Large intestine (tissue), 3 donors: ENCODE data around the gene MYO18B. TPM values are rescaled to one million over a fixed set of nuclear protein-coding genes. Genes with fewer than 3 reads are reported as not detected.

Source experiments
- DNase-seq, 2 donors: peaks; one replicate each; pipeline versions ENCODE4 v3.0.0 to v3.0.0-alpha.2; 2013
- H3K27ac ChIP-seq: one replicate; pipeline ENCODE4 v1.5.1; 2013; ENCODE audit warnings: low read length
- H3K27me3 ChIP-seq: 2 replicates; pipeline ENCODE4 v1.6.1; 2013; ENCODE audit warnings: low read length; ENCODE audit not compliant: control insufficient read depth, insufficient read depth
- H3K36me3 ChIP-seq: 2 replicates; pipeline ENCODE4 v1.6.1; 2013; ENCODE audit warnings: low read length; ENCODE audit not compliant: control insufficient read depth, insufficient read depth
- H3K4me1 ChIP-seq: one replicate; pipeline ENCODE4 v1.6.1; 2013; ENCODE audit warnings: low read length; ENCODE audit not compliant: control insufficient read depth, insufficient read depth
- H3K4me3 ChIP-seq: one replicate; pipeline ENCODE4 v1.5.1; 2013; ENCODE audit warnings: low read length
- H3K9me3 ChIP-seq: one replicate; pipeline ENCODE4 v1.6.1; 2013; ENCODE audit warnings: mild to moderate bottlenecking, low read depth, low read length, moderate library complexity; ENCODE audit not compliant: control insufficient read depth
- WGBS: methylation state at CpG from one replicate; pipeline ENCODE4 v1.1.5; 2013; ENCODE audit warnings: low lambda C conversion rate; ENCODE audit not compliant: insufficient coverage; 5-methylcytosine and 5-hydroxymethylcytosine counted together
- polyA plus RNA-seq: library from polyadenylated mRNA; unstranded; fragments of 120-200 nt; gene quantifications from one replicate; pipeline ENCODE4 v1.2.1, GENCODE V29; 2013

The MYO18B gene
- polyA plus RNA-seq, 1 donor: 0.24 TPM

- no peak overlapping the region for H3K27ac ChIP-seq
- no peaks in the 10 kb centered on the region for H3K9me3 ChIP-seq
- no peaks in the 10 kb centered on the region for H3K36me3 ChIP-seq
- H3K4me3 ChIP-seq: no peak overlapping the region
- no CpG with 5 or more reads among the region's 7 CpGs for WGBS
- H3K4me1 ChIP-seq: no peaks in the 10 kb centered on the region
- no peak for DNase-seq
- no peaks in the 10 kb centered on the region for H3K27me3 ChIP-seq
Measured at GRCh38 chr22:25909614-25910387, 167.8 kb downstream of the MYO18B start.

GRCh38 chr22:25911243-25911972 lies 169.4 kb downstream of the MYO18B start:
- no CpG with 5 or more reads among the region's 7 CpGs for WGBS
- no peaks in the 10 kb centered on the region for H3K36me3 ChIP-seq
- H3K27me3 ChIP-seq: no peaks in the 10 kb centered on the region
- no peaks in the 10 kb centered on the region for H3K9me3 ChIP-seq
- no peaks in the 10 kb centered on the region for H3K4me1 ChIP-seq
- H3K27ac ChIP-seq: no peak overlapping the region
- no peak for DNase-seq
- H3K4me3 ChIP-seq: no peak overlapping the region

GRCh38 chr22:25919452-25919851 lies 177.5 kb downstream of the MYO18B start:
- Histone ChIP-seq H3K27me3 (no peaks in the 10 kb centered on the region), H3K9me3 (no peaks in the 10 kb centered on the region), H3K27ac (no peak overlapping the region), H3K4me3 (no peak overlapping the region), H3K4me1 (no peaks in the 10 kb centered on the region), H3K36me3 (no peaks in the 10 kb centered on the region)
- DNase-seq: no peak
- 50% methylated on average over 2 of the region's 4 CpGs for WGBS

GRCh38 chr22:25922141-25922540 lies 180.2 kb downstream of the MYO18B start:
- Histone ChIP-seq H3K27ac (no peak overlapping the region), H3K27me3 (no peaks in the 10 kb centered on the region), H3K4me1 (no peaks in the 10 kb centered on the region), H3K36me3 (no peaks in the 10 kb centered on the region), H3K9me3 (no peaks in the 10 kb centered on the region), H3K4me3 (no peak overlapping the region)
- no CpG with 5 or more reads among the region's 10 CpGs for WGBS
- DNase-seq: no peak

- WGBS: no CpG with 5 or more reads among the region's 8 CpGs
- Histone ChIP-seq H3K9me3 (no peaks in the 10 kb centered on the region), H3K4me3 (no peak overlapping the region), H3K4me1 (no peaks in the 10 kb centered on the region), H3K27ac (no peak overlapping the region), H3K36me3 (no peaks in the 10 kb centered on the region), H3K27me3 (no peaks in the 10 kb centered on the region)
- DNase-seq: no peak
Measured at GRCh38 chr22:25923914-25924313, 181.9 kb downstream of the MYO18B start.

GRCh38 chr22:25928038-25928437 lies 186.1 kb downstream of the MYO18B start:
- no peak overlapping the region for H3K4me3 ChIP-seq
- WGBS: 80% methylated on average over 1 of the region's 3 CpGs

GRCh38 chr22:25929321-25929878 lies 187.4 kb downstream of the MYO18B start:
- no peak overlapping the region for H3K27ac ChIP-seq
- H3K9me3 ChIP-seq: no peaks in the 10 kb centered on the region
- WGBS: 40% methylated on average over 2 of the region's 5 CpGs
- peaks cover 11% of the 10 kb centered on the region for H3K27me3 ChIP-seq
- no peaks in the 10 kb centered on the region for H3K4me1 ChIP-seq
- DNase-seq: no peak
- H3K4me3 ChIP-seq: no peak overlapping the region
- H3K36me3 ChIP-seq: no peaks in the 10 kb centered on the region

More at GRCh38 chr22:25928038-25928437, 186.1 kb downstream of the MYO18B start:
- DNase-seq: no peak
- Histone ChIP-seq H3K9me3 (no peaks in the 10 kb centered on the region), H3K27me3 (peaks cover 11% of the 10 kb centered on the region), H3K27ac (no peak overlapping the region), H3K36me3 (no peaks in the 10 kb centered on the region), H3K4me1 (no peaks in the 10 kb centered on the region)

- Histone ChIP-seq H3K36me3 (no peaks in the 10 kb centered on the region), H3K27me3 (peaks cover 11% of the 10 kb centered on the region), H3K9me3 (no peaks in the 10 kb centered on the region), H3K4me1 (no peaks in the 10 kb centered on the region), H3K4me3 (no peak overlapping the region), H3K27ac (no peak overlapping the region)
- 20% methylated on average over 1 of the region's 4 CpGs for WGBS
- no peak for DNase-seq
Measured at GRCh38 chr22:25930083-25930482, 188.1 kb downstream of the MYO18B start.

- H3K27ac ChIP-seq: no peak overlapping the region
- no peaks in the 10 kb centered on the region for H3K36me3 ChIP-seq
- no peaks in the 10 kb centered on the region for H3K9me3 ChIP-seq
- H3K4me1 ChIP-seq: no peaks in the 10 kb centered on the region
- DNase-seq: peak in 1 of 2 donors; percentile 7
- H3K27me3 ChIP-seq: peaks cover 11% of the 10 kb centered on the region
- H3K4me3 ChIP-seq: no peak overlapping the region
- WGBS: no CpG with 5 or more reads among the region's 7 CpGs
Measured at GRCh38 chr22:25930788-25931310, 188.9 kb downstream of the MYO18B start.

- Histone ChIP-seq H3K27ac (no peak overlapping the region), H3K4me1 (no peaks in the 10 kb centered on the region), H3K27me3 (peaks cover 11% of the 10 kb centered on the region), H3K9me3 (no peaks in the 10 kb centered on the region), H3K36me3 (no peaks in the 10 kb centered on the region), H3K4me3 (no peak overlapping the region)
- 78% methylated on average over 1 of the region's 3 CpGs for WGBS
- DNase-seq: no peak
Measured at GRCh38 chr22:25933158-25933788, 191.3 kb downstream of the MYO18B start.
